NOMO-1 treated with DMSO at 0.1 percent for 48 hours (cell line): Measurements from ENCODE around the gene NABP2.
"Not testable (repeated sequence)": the region's sequence is repeated elsewhere in the genome, so short reads cannot be mapped to it uniquely, and the experiment has no call there.

ENCODE experiments used
- DNase-seq: peaks from one replicate; lab custom pipeline; 2025; ENCODE audit not compliant: unreplicated experiment; lab: John Stamatoyannopoulos, UW

Gene NABP2

GRCh38 chr12:56242986-56243385 is 18.8 kb downstream of the NABP2 start:
- DNase-seq = no peak

GRCh38 chr12:56243731-56244181 is 19.6 kb downstream of the NABP2 start:
- no peak for DNase-seq

DNA sequence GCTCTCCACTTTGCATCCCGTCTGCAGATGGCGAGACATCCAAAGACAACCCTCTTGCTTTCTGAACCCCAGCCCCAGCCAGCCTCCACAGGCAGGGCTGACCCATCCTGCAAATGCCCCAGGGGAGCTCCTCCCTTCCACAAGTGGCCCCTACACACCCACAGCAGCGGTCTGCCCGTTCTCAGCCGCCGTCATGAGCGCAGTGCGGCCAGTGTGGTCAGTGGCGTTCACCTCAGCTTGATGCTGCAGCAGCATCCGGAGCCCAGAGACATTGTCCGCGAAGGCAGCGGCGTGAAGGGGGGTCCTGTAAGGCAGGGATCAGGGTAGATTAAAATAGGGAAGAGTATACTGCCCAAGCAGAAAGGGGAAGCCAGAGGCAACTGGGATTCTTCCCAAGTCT is 20.4 kb downstream of the NABP2 start:
- DNase-seq = no peak

GRCh38 chr12:56247923-56248322 is 23.8 kb downstream of the NABP2 start:
- DNase-seq = no peak

DNA sequence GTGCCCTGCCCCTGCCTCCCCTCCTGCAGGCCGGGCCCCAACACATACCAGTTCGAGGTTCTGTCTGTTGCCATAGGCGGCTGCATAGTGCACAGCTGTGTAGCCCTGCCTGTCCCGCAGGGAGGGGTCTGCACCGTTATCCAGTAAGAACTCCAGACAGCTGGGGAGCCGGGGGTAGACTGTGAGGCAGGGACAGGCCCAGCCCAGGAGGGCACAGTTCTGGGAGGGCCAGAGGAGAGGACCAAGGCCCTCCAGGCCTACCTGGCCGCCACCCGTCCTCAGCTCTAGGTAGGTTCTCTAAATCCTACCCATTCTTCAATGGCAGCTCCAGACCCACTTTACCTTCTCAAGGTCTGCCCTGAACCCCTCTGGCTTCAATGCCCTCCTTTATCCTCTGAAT is 24.6 kb downstream of the NABP2 start:
- DNase-seq = no peak

DNA sequence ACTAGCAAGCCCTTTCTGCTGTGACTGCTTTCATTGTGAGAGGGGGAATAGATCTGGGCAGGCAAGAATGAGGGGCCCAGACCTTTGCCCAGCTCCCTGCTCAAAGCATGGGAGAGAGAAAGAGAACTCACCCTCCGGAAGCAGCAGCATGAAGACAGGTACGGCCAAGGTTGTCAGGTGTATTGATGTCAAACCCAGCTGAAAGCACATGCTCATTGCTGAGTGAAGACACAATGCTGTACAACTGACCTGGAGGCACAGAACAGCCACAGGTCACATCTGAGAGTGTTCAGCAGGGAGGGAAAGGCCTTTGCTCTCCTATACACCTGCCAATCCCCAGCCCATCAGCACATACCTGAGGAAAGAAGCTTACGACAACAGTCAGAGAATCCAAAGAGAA is 28.5 kb downstream of the NABP2 start:
- no peak for DNase-seq

GRCh38 chr12:56253091-56253490 is 28.9 kb downstream of the NABP2 start:
- no peak for DNase-seq

DNA sequence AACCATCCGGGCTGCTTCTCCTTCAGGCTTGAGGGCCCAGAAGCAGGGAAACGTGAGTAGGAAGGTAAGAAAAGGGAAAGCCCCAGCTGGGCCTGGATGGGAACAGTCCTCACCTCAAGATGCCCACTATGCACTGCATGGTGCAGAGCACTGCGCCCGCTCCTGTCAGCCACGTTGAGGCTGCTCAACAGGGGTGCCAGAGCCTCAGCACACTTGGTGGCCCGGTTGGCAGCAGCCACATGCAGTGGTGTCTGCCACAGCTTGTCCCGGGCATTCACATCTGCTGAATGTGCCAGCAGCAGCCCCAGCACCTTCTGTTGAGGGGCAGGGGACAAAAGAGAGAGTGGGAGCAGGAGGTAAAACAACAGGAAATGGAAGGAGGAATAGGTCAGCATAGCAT is 31.5 kb downstream of the NABP2 start:
- no peak for DNase-seq

DNA sequence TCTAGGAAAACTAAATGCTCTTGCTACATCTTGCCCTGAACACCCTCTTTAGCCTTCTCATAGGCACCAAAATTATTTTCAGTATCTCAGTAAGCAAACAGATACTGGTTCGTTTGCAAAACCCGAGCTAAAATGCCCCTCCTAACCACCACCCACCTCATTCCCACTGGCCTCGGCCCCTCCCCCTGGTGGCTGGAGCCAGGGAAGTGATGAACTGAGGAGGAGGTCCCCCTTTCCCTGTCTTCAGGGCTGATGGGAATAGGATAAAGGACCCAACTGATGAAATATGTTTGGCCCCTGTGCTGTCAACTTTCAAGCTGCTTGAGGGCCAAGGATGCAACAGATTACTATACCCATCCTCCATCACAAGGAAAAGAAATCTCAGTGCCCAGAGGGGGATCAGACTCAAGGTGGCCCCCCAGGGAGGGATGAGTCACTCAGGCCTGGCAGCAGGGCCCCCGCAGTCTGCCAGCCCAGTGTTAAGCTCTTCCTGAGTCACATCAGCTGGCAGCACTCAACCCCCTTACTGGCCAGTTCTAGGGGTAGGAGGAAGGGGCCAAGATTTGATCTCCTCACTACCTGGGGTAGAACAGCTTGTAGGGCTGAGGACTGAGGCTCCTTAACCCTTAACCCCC is 32.3 kb downstream of the NABP2 start:
- DNase-seq = no peak

DNA sequence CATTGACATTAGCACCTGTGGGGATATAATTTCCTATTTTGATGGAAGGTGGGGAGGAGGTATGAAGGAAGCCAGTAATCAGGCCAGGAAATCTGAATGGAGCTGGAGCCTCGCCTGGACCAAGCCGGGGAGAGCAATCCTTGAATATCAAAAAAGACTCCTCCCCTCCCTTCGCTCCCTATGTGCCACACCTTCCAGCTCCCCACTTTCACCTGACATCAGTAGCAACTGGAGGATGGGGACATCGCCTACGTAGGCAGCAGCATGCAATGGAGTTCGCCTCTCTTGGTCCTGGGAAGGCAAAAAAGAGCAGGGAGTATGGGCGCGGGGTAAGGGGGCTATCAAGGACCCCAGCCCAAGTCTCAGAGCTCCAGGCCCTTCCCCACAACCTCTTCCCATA is 32.9 kb downstream of the NABP2 start:
- no peak for DNase-seq

- no peak for DNase-seq
Measured at GRCh38 chr12:56257491-56258067, 33.4 kb downstream of the NABP2 start.

- peak; percentile 72 for DNase-seq
Measured at GRCh38 chr12:56258068-56258819, 34.1 kb downstream of the NABP2 start, which contains the start of gene ANKRD52. ANKRD52 (minus strand) TSS chr12:56258384; CDS start chr12:56258269, 115 bp downstream.

GRCh38 chr12:56258820-56259183 is 34.7 kb downstream of the NABP2 start:
- DNase-seq = no peak

DNA sequence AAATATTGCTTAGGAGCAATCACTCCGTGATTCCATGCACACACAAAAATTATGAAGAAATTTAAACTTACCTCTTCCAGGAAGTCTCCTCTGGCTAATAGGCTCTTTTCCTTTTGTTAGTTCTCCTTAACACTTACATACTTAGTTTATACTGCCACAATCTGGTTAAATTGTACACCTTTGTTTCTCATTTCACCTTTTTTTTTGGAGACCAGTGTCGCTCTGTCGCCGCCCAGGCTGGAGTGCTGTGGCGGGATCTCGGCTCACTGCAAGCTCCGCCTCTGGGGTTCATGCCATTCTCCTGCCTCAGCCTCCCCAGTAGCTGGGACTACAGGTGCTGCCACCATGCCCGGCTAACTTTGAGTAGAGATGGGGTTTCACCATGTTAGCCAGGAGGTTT is 36.2 kb downstream of the NABP2 start:
- DNase-seq = no peak

DNA sequence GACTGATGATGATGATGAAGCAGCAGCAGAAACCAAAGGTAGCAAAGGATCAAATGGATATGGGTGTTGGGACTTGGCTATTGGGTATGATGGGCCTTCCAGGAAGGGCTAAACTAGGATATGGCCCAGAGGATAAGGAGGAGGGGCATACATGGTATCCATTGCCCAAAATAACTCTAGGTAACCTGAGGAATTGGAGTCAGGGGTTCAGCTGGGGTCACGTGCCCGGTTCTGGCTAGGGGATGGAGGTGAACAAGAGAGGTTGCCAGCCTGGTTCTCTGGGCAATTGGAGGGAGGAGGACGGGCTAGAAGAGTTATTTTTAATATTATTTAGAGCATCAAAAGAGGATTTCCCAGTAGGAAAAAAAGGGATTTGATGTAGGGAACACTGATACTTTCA is 36.8 kb downstream of the NABP2 start:
- no peak for DNase-seq

- DNase-seq = no peak
Measured at GRCh38 chr12:56261503-56262232, 37.5 kb downstream of the NABP2 start.

DNA sequence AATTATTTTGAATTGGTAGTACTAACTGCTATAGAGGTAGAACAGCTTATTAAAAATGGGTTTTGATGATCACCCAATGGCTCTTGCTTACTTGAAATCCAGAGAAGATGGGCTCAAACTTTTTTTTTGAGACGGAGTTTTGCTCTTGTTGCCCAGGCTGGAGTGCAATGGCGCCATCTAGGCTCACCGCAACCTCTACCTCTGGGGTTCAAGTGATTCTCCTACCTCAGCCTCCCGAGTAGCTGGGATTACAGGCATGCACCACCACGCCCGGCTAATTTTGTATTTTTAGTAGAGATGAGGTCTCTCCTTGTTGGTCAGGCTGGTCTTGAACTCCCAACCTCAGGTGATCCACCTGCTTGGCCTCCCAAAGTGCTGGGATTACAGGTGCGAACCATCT is 38.8 kb downstream of the NABP2 start:
- not testable (repeated sequence) for DNase-seq

DNA sequence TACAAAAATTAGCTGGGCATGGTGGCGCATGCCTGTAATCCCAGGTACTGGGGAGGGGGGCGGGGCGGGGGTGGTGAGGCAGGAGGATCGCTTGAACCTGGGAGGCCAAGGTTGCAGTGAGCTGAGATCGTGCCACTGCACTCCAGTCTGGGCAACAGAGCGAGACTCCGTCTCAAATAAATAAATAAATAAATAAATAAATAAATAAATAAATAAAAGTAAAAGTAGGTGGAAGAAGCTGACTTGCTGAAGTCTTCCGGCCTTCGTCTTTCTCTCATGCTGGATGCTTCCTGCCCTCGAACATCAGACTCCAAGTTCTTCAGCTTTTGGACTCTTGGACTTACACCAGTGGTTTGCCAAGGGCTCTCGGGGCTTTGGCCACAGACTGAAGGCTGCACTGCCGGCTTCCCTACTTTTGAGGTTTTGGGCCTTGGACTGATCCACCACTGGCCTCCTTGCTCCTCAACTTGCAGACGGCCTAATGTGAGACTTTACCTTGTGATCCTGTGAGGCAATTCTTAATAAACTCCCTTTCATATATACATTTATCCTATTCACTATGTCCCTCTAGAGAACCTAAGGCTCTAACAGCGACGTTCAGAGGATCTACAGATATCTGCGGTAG is 42.0 kb downstream of the NABP2 start:
- not testable (repeated sequence) for DNase-seq

GRCh38 chr12:56266693-56267442 is 42.7 kb downstream of the NABP2 start, which contains the start of gene COQ10A:
COQ10A (plus strand) TSS chr12:56266942; CDS start chr12:56267119, 177 bp downstream.
- peak; percentile 84 for DNase-seq

DNA sequence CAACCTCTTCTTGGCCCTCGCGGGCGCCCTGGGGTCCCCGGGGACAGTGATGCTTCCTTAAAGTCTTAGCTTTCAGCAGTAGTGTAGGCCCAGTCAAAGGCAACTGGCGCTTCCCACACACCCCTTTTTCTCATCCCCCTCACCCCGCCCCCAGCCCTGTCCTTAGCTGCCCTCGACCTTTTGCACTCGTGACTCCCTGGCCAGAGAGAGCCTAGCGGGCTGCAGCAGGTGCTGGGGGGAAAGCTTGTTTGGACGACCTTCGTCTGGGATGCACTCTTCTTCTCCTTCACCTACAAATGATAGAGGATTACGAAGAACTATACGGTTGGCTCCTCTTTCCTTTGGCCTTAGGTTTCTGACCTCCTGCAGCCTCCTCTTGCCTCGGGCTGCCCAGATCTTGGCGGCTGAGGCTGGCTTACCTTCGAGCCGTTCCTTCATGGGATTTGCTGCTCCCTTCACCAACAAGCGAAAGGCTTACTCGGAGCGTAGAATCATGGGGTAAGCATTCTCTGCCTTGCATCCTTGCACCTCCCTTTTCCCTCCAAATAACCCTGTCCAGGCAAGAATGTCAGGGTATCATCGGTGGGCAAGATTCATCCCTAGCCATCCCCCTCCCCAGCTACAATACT is 43.4 kb downstream of the NABP2 start:
- DNase-seq = no peak
